HK-2 (cell line): ENCODE measurements around the gene GPRC5B.

Experiments used
- DNase-seq: peaks from one replicate; pipeline ENCODE4 v3.0.0-alpha.2; 2018; ENCODE audit not compliant: unreplicated experiment

Gene GPRC5B

GRCh38 chr16:19872179-19872863 is 12.3 kb downstream of the GPRC5B start:
- DNase-seq, result no peak

GRCh38 chr16:19871721-19872120 is 12.9 kb downstream of the GPRC5B start:
- no peak for DNase-seq

- no peak for DNase-seq
Observed at GRCh38 chr16:19868421-19868820, 16.2 kb downstream of the GPRC5B start.

DNA sequence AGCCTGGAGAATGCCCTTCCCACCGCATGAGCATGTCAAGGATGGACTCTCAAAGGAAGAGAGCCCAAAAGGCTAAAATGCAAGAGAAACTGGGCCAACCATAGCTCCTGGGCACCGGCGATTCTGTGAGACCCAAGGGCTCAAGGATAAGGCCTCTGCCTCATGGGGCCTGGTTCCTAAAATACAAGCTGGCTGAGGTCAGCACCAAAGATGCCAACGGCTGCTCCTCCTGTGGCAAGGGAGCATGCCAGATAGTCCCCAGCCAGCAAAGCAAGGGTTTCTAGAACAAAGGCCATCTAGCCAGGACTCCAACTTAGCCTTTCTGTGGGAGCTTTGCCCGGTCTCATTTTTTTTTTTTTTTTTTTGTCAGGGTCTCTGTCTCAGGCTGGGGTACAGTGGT is 20.1 kb downstream of the GPRC5B start:
- DNase-seq, result no peak

DNA sequence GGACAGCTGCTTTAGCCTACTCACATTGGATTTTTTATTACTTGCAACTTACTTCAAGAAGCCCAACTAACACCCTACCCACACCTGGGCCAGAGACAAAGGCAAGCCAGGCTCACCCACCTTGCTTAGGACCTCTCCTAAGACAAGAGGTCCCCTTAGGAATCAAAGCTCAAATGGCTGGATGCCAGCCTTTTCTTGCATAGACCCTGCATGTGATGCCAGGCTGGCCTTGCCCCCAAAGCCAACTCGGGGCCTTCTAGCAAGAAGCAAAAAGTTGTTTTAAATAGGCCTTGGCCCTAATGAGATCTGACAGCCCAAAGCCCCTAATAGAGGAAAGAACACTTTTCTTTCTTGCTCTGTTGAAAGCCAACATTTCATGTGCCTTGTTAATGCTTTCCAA is 20.7 kb downstream of the GPRC5B start:
- DNase-seq, result no peak

DNA sequence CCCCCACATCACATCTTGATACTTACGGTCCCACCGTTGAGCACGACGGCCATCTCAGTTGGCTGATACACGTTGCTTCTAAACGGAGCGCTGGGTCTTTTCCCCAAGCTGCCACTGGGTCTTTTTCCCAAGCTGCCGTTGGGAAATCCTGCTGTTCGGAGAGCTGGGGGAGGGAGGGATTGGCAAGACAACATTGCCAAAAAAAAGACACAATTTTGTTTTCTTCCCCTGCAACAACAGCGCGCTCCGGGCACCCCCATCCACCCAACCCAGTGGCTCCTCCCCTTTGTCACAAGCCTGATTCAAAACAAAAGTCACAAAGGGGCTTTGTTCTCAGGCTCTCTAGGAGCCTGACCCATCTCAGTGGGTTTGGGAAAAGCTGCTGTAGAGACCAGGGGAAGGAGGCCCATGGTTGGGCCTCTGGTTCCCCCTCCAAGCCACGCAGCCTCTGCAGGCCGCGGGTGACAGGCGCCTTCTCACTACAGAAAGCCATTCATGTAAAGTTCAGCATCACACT is 22.8 kb downstream of the GPRC5B start:
- no peak for DNase-seq

GRCh38 chr16:19861133-19861532 is 23.5 kb downstream of the GPRC5B start:
- no peak for DNase-seq

- DNase-seq, result peak; percentile 18
Observed at GRCh38 chr16:19860166-19861041, 24.2 kb downstream of the GPRC5B start.

DNA sequence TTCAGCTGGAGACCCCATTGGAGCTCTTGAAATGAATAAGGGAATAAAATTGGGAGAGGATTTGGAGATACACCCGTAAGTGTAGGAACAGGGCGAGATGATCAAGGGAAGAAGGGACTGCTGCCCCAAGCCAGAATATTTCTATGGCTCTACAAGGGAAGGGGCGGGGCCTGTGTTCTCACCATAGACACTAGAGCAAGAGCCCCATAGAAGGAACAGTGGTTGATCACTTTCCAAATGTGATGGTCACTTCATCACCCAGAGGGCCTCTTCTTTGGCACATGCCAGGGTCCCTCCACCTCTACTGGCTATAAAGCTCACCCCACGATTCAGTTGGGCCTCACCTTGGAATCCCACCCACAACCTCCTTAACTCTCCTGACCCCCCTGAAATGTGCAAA is 25.0 kb downstream of the GPRC5B start:
- no peak for DNase-seq

- no peak for DNase-seq
Observed at GRCh38 chr16:19859166-19859565, 25.5 kb downstream of the GPRC5B start.

GRCh38 chr16:19858340-19859018 is 26.2 kb downstream of the GPRC5B start:
- no peak for DNase-seq

DNA sequence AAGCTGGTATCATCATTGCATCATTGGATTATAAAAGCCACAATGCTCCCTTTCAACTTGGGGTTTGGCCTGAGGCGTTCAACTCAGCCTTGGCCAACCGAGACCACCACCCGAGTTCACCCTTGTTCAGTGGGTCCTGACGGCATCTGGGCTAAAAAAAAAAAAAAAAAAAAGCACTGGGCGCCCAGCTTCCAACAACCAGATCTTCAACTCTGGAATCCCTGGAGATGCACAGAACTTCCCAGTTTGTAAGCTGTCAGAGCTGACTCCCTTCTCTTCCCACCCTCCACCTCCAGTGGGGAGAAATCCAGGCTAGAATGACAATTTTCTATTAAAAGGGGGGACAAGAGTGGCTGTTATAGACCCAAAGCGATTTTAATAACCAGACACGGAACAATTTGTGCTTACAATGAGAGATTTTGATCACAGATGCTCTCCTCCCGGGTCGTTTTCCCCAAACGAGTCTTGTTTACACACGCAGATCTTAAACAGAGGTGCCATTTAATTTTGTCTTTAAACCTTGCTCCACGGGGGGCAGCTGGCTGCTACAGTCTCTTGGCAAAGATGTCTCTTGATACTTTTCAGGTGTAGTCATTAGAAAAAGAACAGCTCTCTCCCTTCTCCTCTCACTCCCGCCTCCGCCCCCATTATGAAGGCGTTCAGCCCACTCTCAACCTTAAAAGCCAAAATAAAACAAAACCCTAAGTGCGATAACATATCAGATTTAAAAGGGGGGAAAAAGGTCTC is 26.9 kb downstream of the GPRC5B start:
- no peak for DNase-seq

DNA sequence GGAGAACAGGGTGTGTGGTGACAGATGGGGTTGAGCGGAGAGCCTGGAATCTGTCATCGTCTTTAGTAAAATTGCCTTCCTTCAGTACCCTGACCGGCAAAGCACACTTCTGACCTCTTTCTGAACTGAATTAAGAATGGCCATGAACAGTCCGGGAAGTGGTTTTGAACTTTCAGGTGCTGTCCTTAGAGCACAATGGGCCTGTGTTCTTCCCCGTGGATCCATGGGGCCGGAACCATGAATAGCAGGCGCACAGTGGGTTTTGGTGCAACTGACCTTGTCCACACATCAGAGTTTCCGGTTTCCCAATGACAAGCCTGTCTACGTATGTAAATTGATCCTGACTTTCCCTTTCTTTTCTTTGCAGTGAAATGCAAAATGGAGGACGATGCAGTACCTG is 28.5 kb downstream of the GPRC5B start:
- DNase-seq, result no peak

GRCh38 chr16:19854543-19854876 is 30.1 kb downstream of the GPRC5B start:
- DNase-seq, result no peak

- DNase-seq, result no peak
Observed at GRCh38 chr16:19853742-19854542, 30.7 kb downstream of the GPRC5B start.

GRCh38 chr16:19853132-19853741 is 31.4 kb downstream of the GPRC5B start:
- no peak for DNase-seq

DNA sequence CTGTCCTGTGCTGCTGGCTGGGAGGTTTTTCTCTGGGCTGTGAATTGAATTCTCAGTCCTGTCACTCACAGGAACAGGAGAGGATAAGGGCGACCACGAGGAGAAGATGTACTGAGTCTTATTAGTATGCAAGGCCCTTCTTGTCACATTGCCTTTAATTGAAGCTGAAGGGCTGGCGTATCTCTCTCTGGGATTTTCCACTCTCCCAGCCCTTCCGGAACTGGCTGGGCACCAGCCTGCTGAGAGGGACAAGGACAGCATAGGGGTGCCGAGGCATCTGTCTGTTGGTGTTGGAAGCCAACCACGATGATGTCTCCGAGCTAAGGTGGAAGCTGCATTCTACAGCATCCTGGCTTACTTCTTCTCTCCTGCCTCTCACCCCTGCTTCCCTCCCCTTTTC is 33.2 kb downstream of the GPRC5B start:
- DNase-seq, result no peak

DNA sequence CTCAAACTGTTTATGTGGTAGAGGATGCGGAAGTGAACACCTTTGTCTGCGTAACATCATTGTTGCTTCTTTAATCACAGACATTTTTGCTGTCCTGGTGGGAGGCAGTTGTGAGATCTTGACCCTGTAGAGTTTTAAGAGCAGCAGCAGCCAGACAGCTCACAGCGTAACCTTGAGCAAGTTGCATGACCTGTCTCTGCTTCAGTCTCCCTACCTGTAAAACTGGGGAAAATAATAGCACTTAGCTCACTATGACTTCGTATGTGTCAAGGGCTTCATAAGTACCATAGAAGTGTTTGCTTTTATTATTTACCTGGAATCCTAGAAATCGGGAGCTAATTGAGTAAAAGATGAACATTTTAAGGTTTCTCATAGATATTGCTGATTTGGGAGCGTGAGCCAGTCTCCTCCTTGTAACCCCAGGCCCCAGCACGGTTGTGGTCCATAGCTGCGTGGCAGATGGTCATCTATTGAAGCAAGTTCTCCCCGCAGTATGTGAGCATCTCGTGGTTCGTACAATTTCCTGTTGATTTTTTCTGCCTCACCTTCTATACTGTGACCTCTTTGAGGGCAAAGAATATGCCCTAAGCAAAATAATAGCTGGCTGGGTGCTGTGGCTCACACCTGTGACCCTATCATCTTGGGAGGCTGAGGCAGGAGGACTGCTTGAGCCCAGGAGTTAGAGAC is 34.4 kb downstream of the GPRC5B start:
- no peak for DNase-seq

GRCh38 chr16:19848756-19849155 is 35.9 kb downstream of the GPRC5B start:
- DNase-seq, result no peak

DNA sequence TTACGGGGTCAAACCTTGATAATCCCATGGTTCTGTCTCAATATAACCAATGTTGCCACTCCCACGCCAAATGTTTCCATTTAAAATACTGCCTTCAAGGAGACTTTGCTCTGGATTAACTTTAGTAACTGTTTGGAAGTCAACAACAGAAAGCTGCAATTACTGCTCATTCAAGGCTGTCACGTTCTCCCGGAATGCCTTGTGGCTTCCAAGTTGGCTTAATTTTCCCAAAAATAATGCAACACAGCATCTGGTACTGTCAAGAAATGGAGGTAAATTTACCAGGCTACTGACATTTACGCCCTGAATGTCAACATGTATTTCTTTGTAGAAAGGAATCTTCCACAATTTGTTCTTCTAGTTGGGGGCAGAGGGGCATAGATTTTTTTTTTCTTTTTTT is 38.2 kb downstream of the GPRC5B start:
- DNase-seq, result no peak
